ENCODE data around the gene ASH1L.
"Not testable (repeated sequence)": the region's sequence is repeated elsewhere in the genome, so short reads cannot be mapped to it uniquely, and the experiment has no call there.

- TF ChIP-seq TEAD4 (CRISPR knock-in tag; IDR thresholded peaks at IDR 0.05); PRDM15 (CRISPR knock-in tag; IDR thresholded peaks at IDR 0.05); AFF4 (CRISPR knock-in tag; IDR thresholded peaks at IDR 0.05; ENCODE audit: borderline replicate concordance); CTCF (IDR thresholded peaks at IDR 0.05); PRRX2 (CRISPR knock-in tag; IDR thresholded peaks at IDR 0.05); RELA (CRISPR knock-in tag; IDR thresholded peaks at IDR 0.05; ENCODE audit: borderline replicate concordance); FOXK1 (CRISPR knock-in tag; IDR thresholded peaks at IDR 0.05); SP1 (CRISPR knock-in tag; conservative IDR thresholded peaks at IDR 0.05); NFYB (CRISPR knock-in tag; conservative IDR thresholded peaks at IDR 0.05; ENCODE audit: low read depth); E2F4 (CRISPR knock-in tag; IDR thresholded peaks at IDR 0.05; ENCODE audit: borderline replicate concordance, low read depth); NR2C2 (CRISPR knock-in tag; IDR thresholded peaks at IDR 0.05); USF2 (CRISPR knock-in tag; IDR thresholded peaks at IDR 0.05): not testable (repeated sequence)
Measured at GRCh38 chr1:155385836-155386235, 176.8 kb downstream of the ASH1L start.

Data from WTC11 (cell line).